Uterus (tissue), 4 donors: ENCODE data around the gene LMCD1. TPM values are rescaled to one million over a fixed set of nuclear protein-coding genes. Genes with fewer than 3 reads are reported as not detected.

Source experiments
- DNase-seq, 2 donors: peaks; one replicate each; pipeline ENCODE4 v3.0.0-alpha.2; 2019 to 2020
- H3K27ac ChIP-seq, 2 donors: fragments of 200-600 bp; sonication (generic); 1 replicate in 1 of 2; 2 replicates in 1 of 2; pipeline ENCODE4 v1.5.1; 2016 to 2018
- H3K27me3 ChIP-seq, 2 donors: fragments of 200-600 bp; sonication (generic); one replicate each; pipeline ENCODE4 v1.5.1; 2018 to 2019; ENCODE audit warnings: control low read depth in 1 of 2
- H3K36me3 ChIP-seq, 2 donors: fragments of 200-600 bp; sonication (generic); one replicate each; pipeline ENCODE4 v1.5.1; 2019; ENCODE audit warnings: control low read depth in 1 of 2
- H3K4me1 ChIP-seq, 2 donors: fragments of 200-600 bp; sonication (generic); one replicate each; pipeline ENCODE4 v1.5.1; 2018 to 2019; ENCODE audit warnings: control low read depth in 1 of 2
- H3K4me3 ChIP-seq, 2 donors: fragments of 200-600 bp; sonication (generic); 1 replicate in 1 of 2; 2 replicates in 1 of 2; pipeline ENCODE4 v1.5.1; 2018 to 2019; ENCODE audit warnings: mild to moderate bottlenecking in 1 of 2
- H3K9me3 ChIP-seq, 2 donors: fragments of 200-600 bp; sonication (generic); one replicate each; pipeline ENCODE4 v1.5.1; 2019; ENCODE audit warnings: control low read depth in 1 of 2
- POLR2A ChIP-seq, 2 donors: fragments of 450-650 bp; IDR thresholded peaks; one replicate each; pipeline ENCODE4 v1.6.1; 2016; ENCODE audit warnings: antibody characterized with exemption in 2 of 2, mild to moderate bottlenecking in 1 of 2, moderate library complexity in 1 of 2
- intact Hi-C: fragments of 100-400 bp; cut with DNase I; formaldehyde crosslinking; loops from one replicate; pipeline ENCODE4 v1.15.1; 2023; ENCODE audit warnings: low total_unique reads
- total RNA-seq, 4 donors: library from RNA; depleted of rRNA in 3 of 4; stranded (reverse); fragments of >200 nt in 3 of 4; gene quantifications; one replicate each; pipeline versions ENCODE4 v1.1.0 to v1.2.4, GENCODE V29; 2014 to 2023
- TF ChIP-seq, protein P1 (sequence below), 4 experiments: fragments of 200-600 bp in 2 of 4; fragments of 450-650 bp in 2 of 4; sonication (generic) in 2 of 4; IDR thresholded peaks; one replicate each; pipeline ENCODE4 v1.5.1; 2016 to 2019; ENCODE audit warnings: antibody characterized with exemption in 4 of 4, mild to moderate bottlenecking in 2 of 4, moderate library complexity in 1 of 4
- donor health status: DM: yes; HTN: yes; CAD: no.

LMCD1 gene
- total RNA-seq, 4 donors from 2014 or later, result 70.9 to 163 (median 115) TPM

DNA sequence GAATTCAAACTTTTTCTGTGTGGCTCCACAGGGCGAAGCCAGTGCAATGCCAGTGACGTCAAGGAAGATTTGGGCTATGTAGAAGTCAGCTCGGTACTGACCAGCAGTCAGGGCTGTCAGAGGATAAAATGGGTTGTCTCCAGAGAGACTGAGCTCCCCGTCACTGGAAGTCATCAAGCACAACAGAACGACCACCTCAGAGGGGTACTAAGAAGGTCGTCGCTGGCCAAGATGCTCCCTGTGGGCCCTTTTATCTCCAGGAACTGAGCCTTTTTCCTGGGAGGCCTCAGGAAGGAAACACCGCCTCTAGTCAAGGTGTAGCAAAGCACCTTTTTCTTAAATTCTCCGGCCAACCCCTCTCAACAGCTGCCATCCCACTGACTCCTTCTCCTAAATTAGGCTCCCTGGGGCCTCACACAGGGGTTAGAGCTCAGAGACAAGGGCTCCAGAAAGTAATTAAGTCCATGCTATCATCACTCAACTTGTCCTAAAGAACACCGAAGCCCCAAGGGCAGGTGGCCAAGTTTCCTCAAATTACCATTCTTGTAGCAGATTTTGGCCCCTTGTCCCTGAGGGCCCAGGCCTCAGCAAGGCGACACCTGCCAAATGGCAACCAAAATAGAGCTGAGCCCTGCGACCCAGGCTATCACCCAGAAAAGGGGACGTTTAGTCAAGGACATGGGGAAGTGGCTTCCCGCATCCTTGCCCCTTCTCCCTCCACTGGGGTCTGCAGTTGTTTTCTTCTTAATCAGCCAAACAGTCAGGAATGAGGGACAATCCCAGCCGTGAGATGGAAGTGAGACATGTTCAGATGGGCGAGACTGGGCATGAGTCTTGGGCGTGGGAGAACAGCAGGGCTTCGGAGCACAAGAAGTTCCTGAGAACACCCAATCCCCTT, 94.9 kb downstream of the LMCD1 start:
- no peak overlapping the region for H3K4me3 ChIP-seq

DNA sequence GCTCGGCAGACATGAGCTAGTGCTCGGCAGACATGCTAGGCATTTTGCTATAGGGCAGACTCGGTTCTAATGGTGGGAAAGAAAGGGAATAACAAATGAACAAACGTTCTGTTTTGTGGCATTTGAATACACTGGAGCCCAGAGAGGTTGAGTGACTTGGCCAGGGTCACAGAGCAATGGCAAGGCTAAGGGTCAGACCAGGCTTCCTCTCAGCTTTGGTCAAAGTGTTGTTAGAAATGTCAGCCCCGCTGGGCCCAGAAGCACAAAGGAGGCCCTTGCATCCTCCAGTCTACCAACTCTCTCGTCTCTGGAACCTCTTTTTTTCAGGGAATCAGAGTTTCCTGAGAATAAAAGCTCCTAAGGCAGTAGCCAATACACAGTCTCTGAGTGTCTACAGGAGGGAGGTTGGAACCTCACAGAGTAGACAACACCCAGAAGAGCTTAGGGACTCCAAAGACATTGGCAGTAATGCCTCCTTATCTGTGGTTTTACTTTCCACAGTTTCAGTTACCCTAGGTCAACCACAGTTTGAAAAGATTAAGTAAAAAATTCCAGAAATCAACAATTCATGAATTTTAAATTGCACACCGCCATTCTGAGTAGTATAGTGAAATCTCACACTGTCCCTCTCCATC, 95.7 kb downstream of the LMCD1 start:
- Histone ChIP-seq H3K4me3 (no peak overlapping the region), H3K27me3 (no peaks in the 10 kb centered on the region), H3K27ac (no peak overlapping the region), H3K9me3 (no peaks in the 10 kb centered on the region), H3K4me1 (no peaks in the 10 kb centered on the region), H3K36me3 (no peaks in the 10 kb centered on the region)
- DNase-seq, result no peak
- TF ChIP-seq, protein P1, sequence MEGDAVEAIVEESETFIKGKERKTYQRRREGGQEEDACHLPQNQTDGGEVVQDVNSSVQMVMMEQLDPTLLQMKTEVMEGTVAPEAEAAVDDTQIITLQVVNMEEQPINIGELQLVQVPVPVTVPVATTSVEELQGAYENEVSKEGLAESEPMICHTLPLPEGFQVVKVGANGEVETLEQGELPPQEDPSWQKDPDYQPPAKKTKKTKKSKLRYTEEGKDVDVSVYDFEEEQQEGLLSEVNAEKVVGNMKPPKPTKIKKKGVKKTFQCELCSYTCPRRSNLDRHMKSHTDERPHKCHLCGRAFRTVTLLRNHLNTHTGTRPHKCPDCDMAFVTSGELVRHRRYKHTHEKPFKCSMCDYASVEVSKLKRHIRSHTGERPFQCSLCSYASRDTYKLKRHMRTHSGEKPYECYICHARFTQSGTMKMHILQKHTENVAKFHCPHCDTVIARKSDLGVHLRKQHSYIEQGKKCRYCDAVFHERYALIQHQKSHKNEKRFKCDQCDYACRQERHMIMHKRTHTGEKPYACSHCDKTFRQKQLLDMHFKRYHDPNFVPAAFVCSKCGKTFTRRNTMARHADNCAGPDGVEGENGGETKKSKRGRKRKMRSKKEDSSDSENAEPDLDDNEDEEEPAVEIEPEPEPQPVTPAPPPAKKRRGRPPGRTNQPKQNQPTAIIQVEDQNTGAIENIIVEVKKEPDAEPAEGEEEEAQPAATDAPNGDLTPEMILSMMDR (IDR thresholded peaks at IDR 0.05), result no peak
- TF ChIP-seq POLR2A (IDR thresholded peaks at IDR 0.05), result no peak
- intact Hi-C loops, result no loop called here

More for the DNA sequence above, 94.9 kb downstream of the LMCD1 start:
- Histone ChIP-seq H3K36me3 (no peaks in the 10 kb centered on the region), H3K27ac (no peak overlapping the region), H3K27me3 (no peaks in the 10 kb centered on the region), H3K4me1 (no peaks in the 10 kb centered on the region), H3K9me3 (no peaks in the 10 kb centered on the region)
- intact Hi-C loops, result no loop called here
- DNase-seq, result no peak
- TF ChIP-seq, protein P1 (IDR thresholded peaks at IDR 0.05), result no peak
- no peak for TF ChIP-seq POLR2A (IDR thresholded peaks at IDR 0.05)

DNA sequence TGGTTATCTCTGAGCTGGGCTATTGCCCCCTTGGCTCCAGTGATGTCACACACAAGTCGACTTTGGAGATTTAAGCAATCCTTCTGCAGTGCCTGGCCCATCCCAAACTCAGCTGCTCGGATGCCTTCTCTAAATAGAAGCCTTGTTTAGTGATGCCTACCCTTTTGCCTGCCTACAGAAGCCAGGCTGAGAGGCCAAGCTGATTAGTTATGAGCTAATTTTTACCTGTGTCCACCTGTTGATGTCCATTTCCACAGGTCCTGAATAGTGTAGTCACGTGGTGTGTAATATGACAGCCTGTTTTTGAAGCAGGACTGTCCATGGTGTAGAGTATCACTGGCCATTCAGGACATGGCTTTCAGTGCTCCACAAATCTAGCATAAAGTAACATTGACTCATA, 97.5 kb downstream of the LMCD1 start:
- no peak for DNase-seq
- H3K27me3 ChIP-seq, result no peaks in the 10 kb centered on the region
- H3K9me3 ChIP-seq, result no peaks in the 10 kb centered on the region
- no peaks in the 10 kb centered on the region for H3K4me1 ChIP-seq
- no peaks in the 10 kb centered on the region for H3K36me3 ChIP-seq
- H3K4me3 ChIP-seq, result no peak overlapping the region
- H3K27ac ChIP-seq, result no peak overlapping the region
- no peak for TF ChIP-seq POLR2A (IDR thresholded peaks at IDR 0.05)
- TF ChIP-seq, protein P1 (IDR thresholded peaks at IDR 0.05), result no peak
- intact Hi-C loops, result no loop called here

DNA sequence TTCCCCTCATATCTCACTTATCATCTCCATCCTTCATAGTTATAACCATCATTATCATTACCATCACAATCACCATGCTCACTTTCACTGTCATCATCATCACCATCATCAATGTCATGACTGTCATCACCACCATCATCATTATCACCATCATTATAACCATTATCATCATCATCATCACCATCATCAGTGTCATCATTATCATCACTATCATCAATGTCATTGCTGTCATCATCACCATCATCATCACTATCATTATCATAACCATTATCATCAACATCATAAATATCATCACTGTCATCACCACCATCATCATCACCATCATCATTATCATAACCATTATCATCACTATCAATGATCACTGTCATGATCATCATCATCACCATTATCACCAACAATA, 98.8 kb downstream of the LMCD1 start:
- H3K27me3 ChIP-seq, result no peaks in the 10 kb centered on the region
- no peaks in the 10 kb centered on the region for H3K36me3 ChIP-seq
- no peak for DNase-seq
- no peak for TF ChIP-seq POLR2A (IDR thresholded peaks at IDR 0.05)
- TF ChIP-seq, protein P1 (IDR thresholded peaks at IDR 0.05), result no peak
- no peak overlapping the region for H3K27ac ChIP-seq
- H3K9me3 ChIP-seq, result no peaks in the 10 kb centered on the region
- H3K4me1 ChIP-seq, result no peaks in the 10 kb centered on the region
- H3K4me3 ChIP-seq, result no peak overlapping the region
- intact Hi-C loops, result no loop called here

DNA sequence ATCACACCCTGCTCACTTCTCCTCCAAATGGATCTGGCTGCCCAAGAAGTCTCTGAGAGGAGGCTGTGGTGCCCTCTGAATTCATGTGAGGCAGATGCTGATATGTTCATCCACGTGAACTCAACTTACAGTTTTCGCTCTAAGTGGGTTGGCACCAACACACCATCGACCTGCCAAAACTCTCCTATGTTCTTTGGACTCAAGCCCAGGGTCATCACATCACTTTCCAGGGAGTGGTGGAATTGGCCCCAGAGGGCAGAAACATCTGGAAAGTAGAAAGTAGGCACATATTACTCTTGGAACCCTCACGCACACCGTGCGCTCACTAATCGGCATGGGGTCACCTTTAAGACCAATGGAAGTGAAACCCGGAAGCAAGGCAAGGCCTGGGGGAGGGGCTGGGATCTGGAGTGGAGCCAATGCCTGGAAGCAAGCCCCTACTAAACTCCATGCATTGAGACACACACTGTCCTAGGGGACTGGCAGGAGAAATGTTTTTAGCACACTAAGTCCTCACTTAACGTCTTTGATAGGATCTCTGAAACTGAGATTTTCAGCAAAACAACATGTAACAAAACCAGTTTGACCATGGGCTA, 101.6 kb downstream of the LMCD1 start:
- intact Hi-C loops, result no loop called here
- peaks cover 0 to 3% of the 10 kb centered on the region in 2 donors for H3K4me1 ChIP-seq
- H3K27ac ChIP-seq, result no peak overlapping the region
- no peaks in the 10 kb centered on the region for H3K9me3 ChIP-seq
- H3K4me3 ChIP-seq, result no peak overlapping the region
- H3K36me3 ChIP-seq, result no peaks in the 10 kb centered on the region
- no peaks in the 10 kb centered on the region for H3K27me3 ChIP-seq
- no peak for DNase-seq
- no peak for TF ChIP-seq POLR2A (IDR thresholded peaks at IDR 0.05)
- TF ChIP-seq, protein P1 (IDR thresholded peaks at IDR 0.05), result no peak
